ENCODE results near the gene PRSS33.

PRSS33 gene

DNA sequence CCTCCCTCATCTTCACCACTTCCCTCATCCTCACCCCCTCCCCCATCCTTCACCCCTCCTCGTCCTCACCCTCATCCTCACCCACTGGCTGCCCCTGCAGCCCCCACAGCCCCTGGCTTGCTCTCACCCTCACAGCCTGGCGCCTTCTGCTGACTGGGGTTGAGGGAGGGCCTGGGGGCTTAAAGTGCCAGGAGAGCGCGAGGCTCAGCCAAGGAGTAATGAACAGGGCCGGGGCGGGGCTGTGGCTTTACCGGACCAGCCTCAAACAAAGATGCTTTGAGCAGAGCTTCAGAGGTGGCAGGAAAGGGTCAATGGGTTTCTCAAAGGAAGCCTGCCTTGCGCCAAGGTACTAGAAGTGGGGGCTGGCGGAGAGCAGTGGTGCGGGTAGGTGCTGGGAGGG lies at the start of gene PRSS33:
Gene PRSS33 (minus strand): TSS at position 155 of the 400 bp plus-strand sequence. CDS start 1,013 bp downstream, outside the sequence.
- no peak for DNase-seq

DNA sequence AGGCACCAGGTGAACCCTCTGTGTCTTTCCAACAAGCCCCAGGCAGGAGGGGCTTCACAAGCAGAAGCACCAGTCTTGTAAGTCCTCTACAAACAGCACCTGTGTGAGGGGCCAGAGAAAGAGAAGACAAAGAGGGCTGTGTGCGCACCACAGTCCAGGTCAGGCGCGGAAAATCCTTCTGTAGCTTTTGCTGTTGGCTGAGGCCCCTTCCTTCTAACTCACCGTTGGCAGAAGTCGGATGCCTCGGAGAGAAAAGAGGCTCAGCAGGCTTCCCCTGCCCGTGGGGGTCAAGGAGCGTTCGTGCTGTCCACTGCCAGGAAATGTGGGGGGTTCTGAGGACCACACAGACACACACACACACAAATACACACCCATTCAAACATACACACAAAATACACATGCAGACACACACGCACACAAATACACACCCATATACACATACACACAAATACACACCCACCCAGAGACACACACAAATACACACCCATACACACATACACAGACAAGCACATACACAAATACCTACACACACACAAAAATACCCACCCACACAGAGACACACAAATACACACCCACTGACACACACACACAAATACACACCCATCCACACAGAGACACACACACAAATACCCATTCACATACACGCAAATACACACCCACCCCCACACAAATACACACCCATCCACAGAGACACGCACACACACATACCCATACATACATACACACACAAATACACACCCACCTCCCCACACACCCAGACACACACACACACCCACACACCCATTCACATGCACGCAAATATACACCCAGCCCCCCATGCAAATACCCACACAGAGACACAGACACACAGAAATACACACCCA lies 49.5 kb upstream of the PRSS33 start:
- DNase-seq, result no peak

DNA sequence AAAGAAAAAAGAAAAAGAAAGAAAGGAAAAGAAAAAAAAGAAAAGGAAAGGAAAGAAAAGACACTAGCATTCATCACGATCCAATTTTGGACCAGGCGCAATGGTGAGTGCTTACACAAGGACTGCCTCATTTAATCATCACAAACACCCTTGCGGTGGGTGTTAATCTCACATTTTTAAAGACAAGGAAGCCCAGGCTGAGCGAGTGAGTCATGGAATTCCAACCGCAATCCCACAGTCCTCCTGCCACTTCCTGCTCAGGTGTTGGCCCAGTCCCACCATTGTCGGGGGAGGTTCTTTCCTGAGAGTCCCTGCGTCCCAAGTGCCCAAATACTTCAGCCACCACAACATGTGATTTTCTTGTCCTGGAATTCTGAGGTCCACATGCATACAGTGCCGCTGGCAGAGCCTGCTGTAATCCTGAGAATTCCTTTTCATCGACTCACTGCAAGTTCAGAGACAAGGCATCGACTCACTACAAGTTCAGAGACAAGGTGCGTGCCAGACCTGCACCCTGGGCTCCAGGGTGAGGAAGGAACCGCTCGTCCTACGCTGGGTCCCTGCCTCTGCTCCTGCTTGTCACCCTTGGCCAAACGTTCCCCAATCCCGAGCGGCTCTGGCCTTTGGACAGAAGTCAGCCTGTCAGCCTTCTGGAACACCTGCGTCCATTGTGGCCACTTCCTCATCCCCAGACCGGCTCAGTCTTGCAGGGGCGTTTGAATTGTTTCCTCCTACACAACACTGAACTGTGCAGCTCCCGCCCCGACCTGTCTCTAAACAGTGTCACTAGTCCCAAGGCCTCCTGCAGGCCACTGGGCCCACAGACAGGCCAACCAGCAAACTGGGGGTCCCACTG lies 48.5 kb upstream of the PRSS33 start:
- DNase-seq, result no peak

- no peak for DNase-seq
Measured at GRCh38 chr16:2834968-2835367, 47.6 kb upstream of the PRSS33 start.

DNA sequence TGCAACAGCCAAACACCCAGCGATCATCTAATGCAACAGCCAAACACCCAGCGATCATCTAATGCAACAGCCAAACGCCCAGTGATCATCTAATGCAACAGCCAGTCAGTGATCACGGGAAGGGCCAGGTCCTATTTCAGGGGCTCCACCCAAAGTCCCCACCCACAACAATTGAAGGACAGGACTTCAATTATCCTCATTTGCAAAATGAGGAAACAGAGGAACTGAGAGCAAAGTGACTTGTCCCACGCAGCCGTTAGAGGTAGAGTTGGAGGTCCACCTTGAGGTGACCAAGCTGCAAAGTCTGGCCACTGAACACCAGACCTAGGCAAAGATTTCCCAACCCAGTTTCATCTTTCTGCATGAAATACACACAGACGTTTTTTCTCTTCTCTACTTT lies 46.4 kb upstream of the PRSS33 start:
- no peak for DNase-seq

DNA sequence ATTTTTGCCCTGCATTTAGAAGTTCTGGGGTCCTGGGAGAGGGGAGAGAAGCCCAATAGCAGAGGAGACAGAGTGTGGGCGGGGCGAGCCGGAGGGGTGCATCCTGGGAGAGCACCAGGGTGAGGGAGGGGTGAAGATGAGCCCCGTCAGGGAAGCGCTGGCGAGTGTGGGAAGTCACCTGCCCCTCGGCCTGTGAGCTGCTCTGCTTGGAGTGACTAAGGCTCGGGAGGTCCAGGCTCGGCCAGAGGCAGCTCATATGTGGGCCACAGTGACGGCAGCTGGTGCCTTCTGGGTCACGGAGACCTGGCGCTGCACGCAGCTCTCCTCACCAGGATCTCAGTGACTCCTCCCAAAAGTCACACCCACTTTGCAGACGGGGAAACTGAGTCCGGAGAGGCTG lies 43.8 kb upstream of the PRSS33 start:
- no peak for DNase-seq

GRCh38 chr16:2830355-2830695 lies 43.0 kb upstream of the PRSS33 start:
- DNase-seq, result no peak

DNA sequence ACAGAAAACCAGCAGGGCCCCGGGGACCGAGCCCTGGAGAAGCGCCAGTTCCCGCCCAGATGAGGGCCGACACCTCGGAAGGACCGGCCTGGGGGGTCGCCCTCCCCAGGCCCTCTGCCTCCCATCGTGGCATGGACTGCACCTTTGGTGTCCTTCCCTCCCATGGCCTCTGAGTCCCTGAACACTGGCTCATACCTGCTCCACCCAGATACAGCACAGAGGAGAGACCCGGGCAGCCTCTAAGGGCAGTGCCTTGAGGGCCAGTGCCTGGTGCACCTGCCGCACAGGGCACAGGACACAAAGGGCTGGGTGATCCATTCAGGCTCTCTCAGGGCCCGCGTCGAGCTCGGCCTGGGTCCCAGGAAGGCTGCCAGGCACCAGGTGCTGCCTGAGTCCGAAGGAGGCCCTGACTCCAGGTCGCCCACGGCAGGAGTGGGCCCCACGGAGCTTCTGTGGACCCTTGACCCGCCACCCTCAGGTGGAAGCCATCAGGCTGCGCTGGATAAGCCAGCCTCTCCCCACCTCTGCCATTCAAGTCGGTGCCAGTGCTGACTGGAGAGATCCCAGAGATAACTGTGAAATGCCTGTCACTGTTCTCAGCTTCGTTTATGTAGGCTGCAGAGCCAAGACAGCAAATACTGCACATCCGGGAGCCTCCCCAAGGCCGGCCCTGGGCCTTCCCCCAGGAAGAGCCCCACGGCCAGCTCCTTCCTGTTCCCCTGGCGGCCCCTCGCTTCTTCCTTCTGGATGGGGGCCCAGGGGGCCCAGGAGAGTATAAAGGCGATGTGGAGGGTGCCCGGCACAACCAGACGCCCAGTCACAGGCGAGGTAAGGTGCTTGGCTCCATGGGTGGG lies 42.4 kb upstream of the PRSS33 start, which contains the start of gene ZG16B:
Gene ZG16B (plus strand): TSS at position 803 of the 854 bp plus-strand sequence. CDS start 139 bp downstream, outside the sequence.
- no peak for DNase-seq

GRCh38 chr16:2828876-2829430 lies 41.6 kb upstream of the PRSS33 start:
- DNase-seq, result no peak

DNA sequence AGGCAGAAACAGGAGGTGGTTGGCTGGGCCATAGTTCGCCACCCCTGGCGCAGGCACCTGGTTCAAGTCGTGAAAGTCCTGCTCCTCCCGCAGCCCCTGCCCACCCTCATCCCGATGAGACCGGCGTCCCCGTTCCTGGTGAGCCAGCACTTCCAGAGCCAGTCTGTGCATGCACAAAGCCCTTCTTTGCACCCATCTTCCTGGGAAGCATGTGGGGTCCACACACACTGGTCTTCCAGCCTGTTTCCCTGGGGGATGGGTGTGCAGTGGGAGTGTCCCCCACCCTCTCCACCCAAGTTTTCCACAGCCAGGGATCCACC lies 41.1 kb upstream of the PRSS33 start:
- DNase-seq, result no peak

GRCh38 chr16:2827831-2828520 lies 40.6 kb upstream of the PRSS33 start:
- no peak for DNase-seq

DNA sequence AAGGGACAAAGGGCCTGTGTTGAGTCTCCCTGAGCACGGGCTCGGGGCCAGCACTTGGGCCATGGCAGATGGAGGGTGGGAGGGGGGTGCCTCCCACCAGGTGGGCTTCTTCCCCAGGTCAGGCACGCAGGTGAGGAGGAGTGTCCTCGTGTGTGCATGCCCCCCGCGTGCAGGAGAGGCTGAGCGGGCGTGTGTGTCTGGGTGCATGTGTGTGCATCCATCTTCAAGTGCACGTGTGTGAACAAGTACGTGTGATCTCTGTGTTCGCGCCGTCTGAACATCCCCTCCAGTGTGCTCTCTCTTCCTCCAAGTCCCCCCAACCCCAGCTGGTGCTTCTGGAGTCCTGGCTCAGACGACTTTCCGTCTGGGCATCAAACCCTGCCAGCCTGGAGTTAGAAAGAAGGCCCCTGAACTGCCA lies 40.0 kb upstream of the PRSS33 start:
- DNase-seq, result no peak

DNA sequence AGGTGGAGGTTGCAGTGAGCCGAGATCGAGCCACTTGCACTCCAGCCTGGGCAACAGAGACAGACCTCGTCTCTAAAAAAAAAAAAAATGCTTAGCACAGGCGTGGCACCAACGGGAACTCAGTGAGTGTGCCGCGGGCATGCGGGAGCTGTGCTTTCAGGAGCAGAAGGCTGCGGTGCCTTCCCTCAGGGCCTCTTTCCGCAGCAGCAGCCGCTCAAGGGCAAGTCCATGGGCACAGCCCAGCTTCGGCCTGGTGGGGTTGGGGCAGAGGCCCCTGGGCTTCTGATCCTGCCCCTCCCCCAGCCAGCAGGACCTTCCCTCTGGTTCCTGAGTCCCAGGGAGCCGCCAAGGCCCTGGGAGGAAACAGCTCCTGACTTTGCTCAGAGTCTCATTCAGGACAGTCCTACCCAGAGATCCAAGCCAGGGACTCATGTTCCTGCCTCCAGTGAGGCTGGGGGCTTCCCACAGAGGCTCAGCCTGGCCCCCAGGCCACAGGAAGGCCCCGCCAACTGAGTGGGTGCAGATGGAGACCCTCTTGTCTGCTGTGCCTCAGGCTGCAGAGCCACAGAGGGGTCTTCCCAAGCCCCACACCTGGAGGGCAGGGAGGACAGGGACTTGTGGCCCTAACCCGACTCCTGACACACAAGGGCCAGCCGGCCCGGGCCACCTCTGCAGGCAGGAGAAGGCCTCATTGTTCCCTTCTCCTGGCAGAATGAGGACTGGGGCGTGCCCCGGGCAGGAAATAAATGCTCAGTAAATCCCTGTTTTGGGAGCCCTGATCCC lies 39.4 kb upstream of the PRSS33 start:
- no peak for DNase-seq

GRCh38 chr16:2825906-2826305 lies 38.5 kb upstream of the PRSS33 start:
- no peak for DNase-seq

DNA sequence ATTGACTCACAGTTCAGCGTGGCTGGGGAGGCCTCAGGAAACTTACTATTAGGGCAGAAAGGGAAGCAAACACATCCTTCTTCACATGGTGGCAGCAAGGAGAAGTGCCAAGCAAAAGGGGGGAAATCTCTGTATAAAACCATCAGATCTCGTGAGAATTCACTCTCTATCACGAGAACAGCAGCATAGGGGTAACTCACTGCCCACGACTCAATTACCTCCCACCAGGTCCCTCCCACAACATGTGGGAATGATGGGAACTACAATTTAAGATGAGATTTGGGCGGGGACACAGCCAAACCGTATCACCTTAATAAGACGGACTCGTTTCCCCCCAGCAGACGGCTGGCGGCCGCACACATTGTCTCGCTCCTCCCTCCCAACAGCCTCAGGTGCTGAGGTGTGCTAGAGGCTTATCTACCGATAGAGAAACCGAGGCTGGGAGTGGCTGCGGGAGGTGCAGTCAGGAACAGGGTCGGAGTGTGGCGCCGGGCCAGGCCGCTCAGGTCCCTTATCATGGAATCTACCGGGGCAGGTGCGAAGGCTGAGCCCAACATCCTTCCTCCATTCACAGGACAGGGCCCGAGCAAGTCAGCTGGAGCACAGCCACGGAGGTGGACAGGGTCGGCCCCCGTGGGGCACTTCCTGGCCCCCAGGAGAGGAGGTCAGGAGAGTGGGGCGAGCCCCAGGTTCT lies 37.8 kb upstream of the PRSS33 start:
- DNase-seq, result no peak

GRCh38 chr16:2824626-2825025 lies 37.3 kb upstream of the PRSS33 start:
- DNase-seq, result no peak

- no peak for DNase-seq
Measured at GRCh38 chr16:2822496-2822895, 35.1 kb upstream of the PRSS33 start.

GRCh38 chr16:2822158-2822495 lies 34.8 kb upstream of the PRSS33 start:
- DNase-seq, result no peak

GRCh38 chr16:2821487-2822157 lies 34.3 kb upstream of the PRSS33 start:
- DNase-seq, result no peak

GRCh38 chr16:2820836-2821486 lies 33.6 kb upstream of the PRSS33 start:
- no peak for DNase-seq

Data from activated CD4-positive, alpha-beta T cell treated with anti-CD3 and anti-CD28 coated beads for 4 hours (primary cell).